Lung (tissue), 12 donors: ENCODE data around the gene UBE2E3. TPM values are rescaled to one million over a fixed set of nuclear protein-coding genes. Genes with fewer than 3 reads are reported as not detected.

Experiments
- ATAC-seq: fragments of 200-7000 bp; cut with Tn5 transposase; one replicate; pipeline ENCODE4 v1.9.1; 2020; ENCODE audit warnings: moderate number of reproducible peaks; ENCODE audit not compliant: insufficient read depth, low FRiP score
- DNase-seq, 3 donors: peaks; one replicate each; pipeline ENCODE4 v3.0.0-alpha.2; 2013 to 2017
- H3K27ac ChIP-seq, 2 donors: one replicate each; pipeline ENCODE4 v1.5.1; 2013; ENCODE audit warnings: mild to moderate bottlenecking in 2 of 2, moderate library complexity in 2 of 2, control low read depth in 1 of 2, inconsistent platforms in 1 of 2, low read depth in 1 of 2, low read length in 1 of 2
- H3K27me3 ChIP-seq, 3 donors: one replicate each; pipeline ENCODE4 v1.5.1; 2013; ENCODE audit warnings: low read length in 2 of 3; ENCODE audit not compliant: control insufficient read depth in 3 of 3, insufficient read depth in 3 of 3
- H3K36me3 ChIP-seq, 4 donors: one replicate each; pipeline ENCODE4 v1.5.1; 2013; ENCODE audit warnings: low read length in 4 of 4, mild to moderate bottlenecking in 1 of 4, moderate library complexity in 1 of 4; ENCODE audit not compliant: control insufficient read depth in 4 of 4, insufficient read depth in 4 of 4
- H3K4me1 ChIP-seq, 5 donors: one replicate each; pipeline ENCODE4 v1.5.1; 2013; ENCODE audit warnings: low read length in 5 of 5, mild to moderate bottlenecking in 2 of 5, moderate library complexity in 1 of 5; ENCODE audit not compliant: control insufficient read depth in 5 of 5, insufficient read depth in 5 of 5
- H3K4me3 ChIP-seq: one replicate; pipeline ENCODE4 v1.5.1; 2013; ENCODE audit warnings: mild to moderate bottlenecking, control low read depth, moderate library complexity
- H3K9ac ChIP-seq, 2 donors: one replicate each; pipeline ENCODE4 v1.5.1; 2013; ENCODE audit warnings: low read length in 2 of 2, control low read depth in 1 of 2; ENCODE audit not compliant: insufficient read depth in 1 of 2
- H3K9me3 ChIP-seq, 4 donors: one replicate each; pipeline ENCODE4 v1.5.1; 2013; ENCODE audit warnings: low read length in 3 of 4, mild to moderate bottlenecking in 1 of 4, moderate library complexity in 1 of 4; ENCODE audit not compliant: control insufficient read depth in 4 of 4, insufficient read depth in 3 of 4
- WGBS, 2 donors: extraction: QIAGEN DNeasy Blood & Tissue Kit; methylation state at CpG; one replicate each; pipeline ENCODE4 v1.1.7; 2013; 5-methylcytosine and 5-hydroxymethylcytosine counted together
- polyA plus RNA-seq, 2 donors: library from polyadenylated mRNA; stranded (reverse); fragments of 200-250 nt; gene quantifications; one replicate each; pipeline ENCODE4 v1.2.1, GENCODE V29; 2013
- total RNA-seq, 2 donors: library from RNA; depleted of rRNA in 1 of 2; stranded (reverse); fragments of >200 nt in 1 of 2; gene quantifications; one replicate each; pipeline ENCODE4 v1.2.1, GENCODE V29; 2014 to 2021
- TF ChIP-seq, protein P1 (sequence below): IDR thresholded peaks from 2 replicates; pipeline ENCODE4 v1.5.1; 2012; ENCODE audit warnings: mild to moderate bottlenecking; ENCODE audit errors: control extremely low read depth, extremely low read depth
- donor health status: control.
- donor health status: control.
- donor health status: Bipolar disorder and iron deficiency.
- donor health status: healthy.
- donor health status: DM: yes; HTN: yes; CAD: no.

UBE2E3 gene
- total and polyA plus RNA-seq, 4 donors = 36.4 to 103 (median 42.9) TPM

GRCh38 chr2:181112916-181113315 lies 132.5 kb downstream of the UBE2E3 start:
- ATAC-seq = no peak
- H3K9me3 ChIP-seq = no peaks in the 10 kb centered on the region
- DNase-seq = no peak
- H3K4me1 ChIP-seq = no peaks in the 10 kb centered on the region
- no peak overlapping the region for H3K4me3 ChIP-seq
- WGBS, 2 donors = 63 to 93% methylated on average over 1 of the region's 1 CpG
- TF ChIP-seq, protein P1, sequence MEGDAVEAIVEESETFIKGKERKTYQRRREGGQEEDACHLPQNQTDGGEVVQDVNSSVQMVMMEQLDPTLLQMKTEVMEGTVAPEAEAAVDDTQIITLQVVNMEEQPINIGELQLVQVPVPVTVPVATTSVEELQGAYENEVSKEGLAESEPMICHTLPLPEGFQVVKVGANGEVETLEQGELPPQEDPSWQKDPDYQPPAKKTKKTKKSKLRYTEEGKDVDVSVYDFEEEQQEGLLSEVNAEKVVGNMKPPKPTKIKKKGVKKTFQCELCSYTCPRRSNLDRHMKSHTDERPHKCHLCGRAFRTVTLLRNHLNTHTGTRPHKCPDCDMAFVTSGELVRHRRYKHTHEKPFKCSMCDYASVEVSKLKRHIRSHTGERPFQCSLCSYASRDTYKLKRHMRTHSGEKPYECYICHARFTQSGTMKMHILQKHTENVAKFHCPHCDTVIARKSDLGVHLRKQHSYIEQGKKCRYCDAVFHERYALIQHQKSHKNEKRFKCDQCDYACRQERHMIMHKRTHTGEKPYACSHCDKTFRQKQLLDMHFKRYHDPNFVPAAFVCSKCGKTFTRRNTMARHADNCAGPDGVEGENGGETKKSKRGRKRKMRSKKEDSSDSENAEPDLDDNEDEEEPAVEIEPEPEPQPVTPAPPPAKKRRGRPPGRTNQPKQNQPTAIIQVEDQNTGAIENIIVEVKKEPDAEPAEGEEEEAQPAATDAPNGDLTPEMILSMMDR = no peak
- H3K9ac ChIP-seq = no peak overlapping the region
- no peak overlapping the region for H3K27ac ChIP-seq
- H3K27me3 ChIP-seq = no peaks in the 10 kb centered on the region
- H3K36me3 ChIP-seq = no peaks in the 10 kb centered on the region
